A549 (cell line): ENCODE data around the gene PTX4. TPM values are rescaled to one million over a fixed set of nuclear protein-coding genes. Genes with fewer than 3 reads are reported as not detected.
A peak's percentile ranks its signal among the peaks of the same experiment; 100 is the strongest.

Experiments used
- ATAC-seq, 2 experiments: fragments of 200-7000 bp in 1 of 2; fragments of >200 bp in 1 of 2; cut with Nextera tagmentation in 1 of 2; cut with Tn5 transposase in 1 of 2; 3 replicates each; pipeline versions ENCODE4 v1.8.0 to v1.9.1; 2018 to 2020; ENCODE audit warnings: mild to moderate bottlenecking in 1 of 2, moderate library complexity in 1 of 2
- CTCF ChIA-PET: fragments of 300-600 bp; sonication (Branson Sonifier 250); formaldehyde crosslinking; extraction: SDS; loops from one replicate; lab custom pipeline; 2021; ENCODE audit warnings: antibody characterized with exemption, inconsistent platforms; lab: Yijun Ruan, JAX
- POLR2A ChIA-PET: fragments of 350-600 bp; formaldehyde crosslinking; extraction: SDS; loops from one replicate; lab custom pipeline; 2021; ENCODE audit warnings: antibody characterized with exemption, inconsistent platforms; lab: Yijun Ruan, JAX
- DNase-seq, 2 experiments: peaks; one replicate each; pipeline versions ENCODE4 v3.0.0 to v3.0.0-alpha.2; 2011 to 2016; ENCODE audit warnings: low read depth in 1 of 2, low spot score in 1 of 2
- FAIRE-seq: peaks from 2 replicates; lab custom pipeline; 2011; peaks lifted over from hg19 to GRCh38; lab: Jason Lieb, UNC
- H3K27ac ChIP-seq, 2 experiments: fragments of >200 bp; sonication (Bioruptor Twin); formaldehyde crosslinking; 3 replicates each; pipeline ENCODE4 v1.5.1; 2016 to 2017
- H3K4me1 ChIP-seq: fragments of >200 bp; sonication (Bioruptor Twin); formaldehyde crosslinking; 3 replicates; pipeline ENCODE4 v1.6.1; 2016
- H3K4me2 ChIP-seq: fragments of >200 bp; sonication (Bioruptor Twin); formaldehyde crosslinking; 3 replicates; pipeline ENCODE4 v1.6.1; 2016
- H3K4me3 ChIP-seq: fragments of >200 bp; sonication (Bioruptor Twin); formaldehyde crosslinking; 3 replicates; pipeline ENCODE4 v1.5.1; 2016
- H3K9me3 ChIP-seq: fragments of >200 bp; sonication (Bioruptor Twin); formaldehyde crosslinking; 3 replicates; pipeline ENCODE4 v1.6.1; 2016
- CBX2 ChIP-seq: fragments of 200-600 bp; sonication (generic); IDR thresholded peaks from 2 replicates; pipeline ENCODE4 v1.6.1; 2016; ENCODE audit warnings: low read depth, mild to moderate bottlenecking, borderline replicate concordance
- ELK1 ChIP-seq: fragments of 150-350 bp; IDR thresholded peaks from 2 replicates; pipeline ENCODE4 v1.6.1; 2014; ENCODE audit warnings: low read depth, mild to moderate bottlenecking, low read length
- HDAC2 ChIP-seq: fragments of 200-600 bp; sonication (generic); IDR thresholded peaks from 2 replicates; pipeline ENCODE4 v1.6.1; 2016
- HEYL ChIP-seq: fragments of 250-450 bp; sonication (Bioruptor Pico); IDR thresholded peaks from 2 replicates; pipeline ENCODE4 v1.8.0; 2021; ENCODE audit warnings: mild to moderate bottlenecking, moderate library complexity
- HMGXB4 ChIP-seq: fragments of 250-450 bp; sonication (Bioruptor Pico); IDR thresholded peaks from 2 replicates; pipeline ENCODE4 v1.5.0; 2021; ENCODE audit warnings: mild to moderate bottlenecking, moderate library complexity, borderline replicate concordance
- HOXB13 ChIP-seq: fragments of 250-450 bp; sonication (Bioruptor Pico); IDR thresholded peaks from 2 replicates; pipeline ENCODE4 v1.5.0; 2020; ENCODE audit warnings: low read depth, mild to moderate bottlenecking, moderate library complexity
- JUN ChIP-seq, 2 experiments: fragments of >200 bp; sonication (Bioruptor Twin); formaldehyde crosslinking; IDR thresholded peaks; 2 replicates in 1 of 2; 3 replicates in 1 of 2; pipeline ENCODE4 v1.6.1; 2016 to 2017
- JUNB ChIP-seq: fragments of >200 bp; sonication (Bioruptor Twin); formaldehyde crosslinking; IDR thresholded peaks from 2 replicates; pipeline ENCODE4 v1.6.1; 2016
- KDM1A ChIP-seq: fragments of 200-600 bp; sonication (generic); IDR thresholded peaks from 2 replicates; pipeline ENCODE4 v1.6.1; 2016; ENCODE audit warnings: low read depth, mild to moderate bottlenecking
- KDM5A ChIP-seq: fragments of 200-600 bp; sonication (generic); IDR thresholded peaks from 2 replicates; pipeline ENCODE4 v1.6.1; 2016; ENCODE audit warnings: antibody characterized with exemption, mild to moderate bottlenecking
- NFE2L2 ChIP-seq: fragments of 150-350 bp; conservative IDR thresholded peaks from 2 replicates; pipeline ENCODE4 v1.6.1; 2014; ENCODE audit warnings: low read length
- POLR2AphosphoS2 ChIP-seq: conservative IDR thresholded peaks from 2 replicates; pipeline ENCODE4 v1.6.1; 2012; ENCODE audit warnings: low read length, improper control_type of control experiment, inconsistent platforms
- RAD21 ChIP-seq, 2 experiments: fragments of >200 bp in 1 of 2; sonication (Bioruptor Twin) in 1 of 2; formaldehyde crosslinking in 1 of 2; IDR thresholded peaks in 1 of 2; conservative IDR thresholded peaks in 1 of 2; 2 replicates in 1 of 2; 3 replicates in 1 of 2; pipeline ENCODE4 v1.6.1; 2012 to 2018; ENCODE audit warnings: inconsistent platforms in 1 of 2
- RARB ChIP-seq: fragments of 250-450 bp; sonication (Bioruptor Pico); IDR thresholded peaks from 2 replicates; pipeline ENCODE4 v1.8.0; 2021; ENCODE audit warnings: mild to moderate bottlenecking, moderate library complexity
- ZNF302 ChIP-seq: fragments of 250-450 bp; sonication (Bioruptor Pico); IDR thresholded peaks from 2 replicates; pipeline ENCODE4 v1.9.0; 2021; ENCODE audit warnings: inconsistent platforms, mild to moderate bottlenecking, moderate library complexity
- WGBS: methylation state at CpG from one replicate; pipeline ENCODE4 v1.1.6; 2017; ENCODE audit errors: missing lambda C conversion rate; 5-methylcytosine and 5-hydroxymethylcytosine counted together
- polyA plus RNA-seq, 4 experiments: library from polyadenylated mRNA; depleted of rRNA in 3 of 4; stranded (reverse); fragments of >200 nt; fragmentation: RNase III in 1 of 4; extraction: RNeasy Plus Mini Kit Qiagen cat#74134 plus additional on column Dnase treatment in 1 of 4; gene quantifications; 2 replicates in 3 of 4; 3 replicates in 1 of 4; pipeline ENCODE4 v1.2.3, GENCODE V29; 2011 to 2017

The PTX4 gene
- polyA plus RNA-seq, 2 of the 4 experiments (the other 2 are of a cell fraction), result not detected

- Histone ChIP-seq H3K4me1 (no peaks in the 10 kb centered on the region), H3K27ac (no peak overlapping the region), H3K4me2 (no peak overlapping the region), H3K4me3 (no peak overlapping the region), H3K9me3 (peaks cover 8% of the 10 kb centered on the region)
- 97% methylated on average over 15 of the region's 15 CpGs for WGBS
- TF ChIP-seq ZNF302 (CRISPR knock-in tag), result no peak
- no peak for TF ChIP-seq JUN (IDR thresholded peaks at IDR 0.05)
- no peak for TF ChIP-seq NFE2L2
- no peak for TF ChIP-seq RAD21 (conservative IDR thresholded peaks at IDR 0.05 in 1 of 2, IDR thresholded peaks at IDR 0.05 in 1 of 2)
- ChIA-PET CTCF (interaction anchor here (1.0 to 1.1 kb wide), 2 partner anchors 12 to 211 kb away, joined by 3 read pairs; no protein-coding TSS in a partner anchor), POLR2A (no interaction called here)
- FAIRE-seq, result no peak
- ATAC-seq, result no peak
- no peak for DNase-seq
Observed at GRCh38 chr16:1512774-1513173, 24.0 kb upstream of the PTX4 start.

- ChIA-PET POLR2A (interaction anchor here (0.8 kb wide), 1 partner anchor 19 kb away, joined by 3 read pairs; the partner anchor contains the start of gene TELO2), CTCF (interaction anchor here (1.0 to 1.1 kb wide), 2 partner anchors 11 to 212 kb away, joined by 3 read pairs; no protein-coding TSS in a partner anchor)
- Histone ChIP-seq H3K4me1 (no peaks in the 10 kb centered on the region), H3K27ac (no peak overlapping the region), H3K9me3 (peaks cover 8% of the 10 kb centered on the region), H3K4me3 (no peak overlapping the region)
- FAIRE-seq (no peak), ATAC-seq (peak in 1 of 2 experiments; percentile 11; a peak in 1 of 6 replicates), DNase-seq (no peak)
- TF ChIP-seq JUNB (no peak), HMGXB4 (CRISPR knock-in tag) (no peak), RARB (CRISPR knock-in tag) (no peak), POLR2AphosphoS2 (0 out of 2 replicates have a peak, but pooled peaks have one; percentile 19), HEYL (no peak)
- TF ChIP-seq, all 56 proteins: peak for 1
- 86% methylated on average over 24 of the region's 30 CpGs for WGBS
- no peak overlapping the region for H3K4me2 ChIP-seq
Observed at GRCh38 chr16:1511662-1512569, 23.2 kb upstream of the PTX4 start.

GRCh38 chr16:1510941-1511351, 22.2 kb upstream of the PTX4 start:
- no peaks in the 10 kb centered on the region for H3K4me1 ChIP-seq
- DNase-seq (no peak), ATAC-seq (no peak; a peak in 1 of 6 replicates), FAIRE-seq (no peak)
- POLR2A ChIA-PET, result no interaction called here
- CTCF ChIA-PET, result no interaction called here
- H3K27ac ChIP-seq, result no peak overlapping the region
- H3K9me3 ChIP-seq, result peaks cover 8% of the 10 kb centered on the region
- no peak for TF ChIP-seq ELK1
- TF ChIP-seq KDM1A, result no peak
- no peak for TF ChIP-seq KDM5A
- no peak for TF ChIP-seq RARB (CRISPR knock-in tag)
- WGBS, result 85% methylated on average over 26 of the region's 26 CpGs
- no peak overlapping the region for H3K4me3 ChIP-seq
- H3K4me2 ChIP-seq, result no peak overlapping the region

GRCh38 chr16:1510272-1510671, 21.5 kb upstream of the PTX4 start:
- H3K4me1 ChIP-seq, result no peaks in the 10 kb centered on the region
- no peak for FAIRE-seq
- H3K4me3 ChIP-seq, result no peak overlapping the region
- H3K27ac ChIP-seq, result no peak overlapping the region
- no peak for ATAC-seq
- no peak overlapping the region for H3K4me2 ChIP-seq
- peaks cover 8% of the 10 kb centered on the region for H3K9me3 ChIP-seq
- CTCF ChIA-PET, result no interaction called here
- 92% methylated on average over 7 of the region's 10 CpGs for WGBS
- TF ChIP-seq HOXB13, result no peak
- no peak for TF ChIP-seq CBX2
- no peak for TF ChIP-seq HDAC2
- TF ChIP-seq, all 56 proteins: peak for 0
- DNase-seq, result no peak
- POLR2A ChIA-PET, result no interaction called here
